Neural crest cell (in vitro differentiated cells): ENCODE measurements around the gene TTLL5. TPM values are rescaled to one million over a fixed set of nuclear protein-coding genes. Genes with fewer than 3 reads are reported as not detected.
A peak's percentile ranks its signal among the peaks of the same experiment; 100 is the strongest.
"Not testable (repeated sequence)": the region's sequence is repeated elsewhere in the genome, so short reads cannot be mapped to it uniquely, and the experiment has no call there.

Experiments
- DNase-seq: peaks from one replicate; pipeline ENCODE4 v3.0.0; 2021; ENCODE audit warnings: low read depth, mixed read lengths, low spot score
- H3K27ac Mint-ChIP-seq: one replicate; pipeline ENCODE4 v1.8.0; 2021; ENCODE audit warnings: mild to moderate bottlenecking, mixed read lengths; ENCODE audit not compliant: unreplicated experiment
- H3K27me3 Mint-ChIP-seq: 2 replicates; pipeline ENCODE4 v1.8.0; 2021; ENCODE audit warnings: low read depth, mild to moderate bottlenecking, mixed read lengths
- H3K36me3 Mint-ChIP-seq: 2 replicates; pipeline ENCODE4 v1.8.0; 2021; ENCODE audit warnings: low read depth, mild to moderate bottlenecking, mixed read lengths
- H3K4me1 Mint-ChIP-seq: 2 replicates; pipeline ENCODE4 v1.8.0; 2021; ENCODE audit warnings: mixed read lengths
- H3K4me3 Mint-ChIP-seq: one replicate; pipeline ENCODE4 v1.8.0; 2021; ENCODE audit warnings: mild to moderate bottlenecking, mixed read lengths
- H3K9me3 Mint-ChIP-seq: 2 replicates; pipeline ENCODE4 v1.8.0; 2021; ENCODE audit warnings: mixed read lengths
- total RNA-seq: library from RNA; stranded (reverse); gene quantifications from 2 replicates; pipeline ENCODE4 v1.2.1, GENCODE V29; 2021
- TF ChIP-seq, protein P1 (sequence below): fragments of 200-600 bp; sonication (generic); conservative IDR thresholded peaks from 2 replicates; pipeline ENCODE4 v1.5.0; 2021; ENCODE audit warnings: antibody characterized with exemption, mild to moderate bottlenecking

TTLL5 gene
- total RNA-seq, 1 donor from 2014 or later, result 55.7 TPM

DNA sequence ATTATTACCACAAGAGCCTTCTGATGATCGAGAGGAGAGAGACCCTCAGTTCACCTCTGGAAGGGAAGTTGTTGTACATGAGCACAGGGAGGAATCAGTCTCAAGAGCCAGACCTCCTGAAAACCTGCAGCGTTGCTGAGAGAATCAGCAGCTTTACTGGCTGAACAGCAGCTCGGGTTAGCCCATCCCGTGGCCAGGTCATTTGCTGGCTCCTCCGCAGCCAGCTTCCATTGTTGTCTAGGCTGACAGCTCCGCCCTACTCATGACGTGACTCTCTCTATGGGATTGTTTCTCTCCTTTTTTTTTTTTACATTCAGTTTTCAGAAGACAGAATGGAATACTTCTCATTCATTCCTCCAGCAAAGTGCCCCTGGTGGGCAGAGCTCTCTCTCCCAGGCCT is 250.8 kb downstream of the TTLL5 start:
- no peaks in the 10 kb centered on the region for H3K27me3 Mint-ChIP-seq
- DNase-seq, result peak; percentile 35
- H3K4me1 Mint-ChIP-seq, result peaks cover 28% of the 10 kb centered on the region
- TF ChIP-seq, protein P1, sequence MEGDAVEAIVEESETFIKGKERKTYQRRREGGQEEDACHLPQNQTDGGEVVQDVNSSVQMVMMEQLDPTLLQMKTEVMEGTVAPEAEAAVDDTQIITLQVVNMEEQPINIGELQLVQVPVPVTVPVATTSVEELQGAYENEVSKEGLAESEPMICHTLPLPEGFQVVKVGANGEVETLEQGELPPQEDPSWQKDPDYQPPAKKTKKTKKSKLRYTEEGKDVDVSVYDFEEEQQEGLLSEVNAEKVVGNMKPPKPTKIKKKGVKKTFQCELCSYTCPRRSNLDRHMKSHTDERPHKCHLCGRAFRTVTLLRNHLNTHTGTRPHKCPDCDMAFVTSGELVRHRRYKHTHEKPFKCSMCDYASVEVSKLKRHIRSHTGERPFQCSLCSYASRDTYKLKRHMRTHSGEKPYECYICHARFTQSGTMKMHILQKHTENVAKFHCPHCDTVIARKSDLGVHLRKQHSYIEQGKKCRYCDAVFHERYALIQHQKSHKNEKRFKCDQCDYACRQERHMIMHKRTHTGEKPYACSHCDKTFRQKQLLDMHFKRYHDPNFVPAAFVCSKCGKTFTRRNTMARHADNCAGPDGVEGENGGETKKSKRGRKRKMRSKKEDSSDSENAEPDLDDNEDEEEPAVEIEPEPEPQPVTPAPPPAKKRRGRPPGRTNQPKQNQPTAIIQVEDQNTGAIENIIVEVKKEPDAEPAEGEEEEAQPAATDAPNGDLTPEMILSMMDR, result no peak
- H3K36me3 Mint-ChIP-seq, result peaks cover 3% of the 10 kb centered on the region
- no peaks in the 10 kb centered on the region for H3K9me3 Mint-ChIP-seq
- H3K27ac Mint-ChIP-seq, result no peak overlapping the region
- H3K4me3 Mint-ChIP-seq, result no peak overlapping the region

DNA sequence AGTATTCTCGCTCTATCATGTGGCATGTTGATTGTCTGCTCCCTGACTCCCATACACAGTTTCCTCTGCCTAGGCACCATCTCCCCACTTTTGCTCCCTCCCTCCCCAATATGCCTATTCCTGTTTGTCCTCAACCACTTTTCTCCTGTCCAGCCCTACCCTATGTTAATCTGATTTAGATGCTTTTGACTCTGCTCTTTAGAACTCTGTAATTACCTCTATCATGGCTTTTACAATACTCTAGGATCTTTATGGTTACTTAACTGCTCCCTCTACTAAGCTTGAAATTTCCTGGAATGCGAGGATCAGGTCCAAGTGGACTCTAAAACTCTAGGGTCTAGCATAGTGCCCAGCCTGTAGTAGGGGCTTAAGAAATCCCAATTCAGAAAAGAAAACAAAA is 252.1 kb downstream of the TTLL5 start:
- Mint-ChIP-seq H3K4me1 (peaks cover 27% of the 10 kb centered on the region), H3K4me3 (no peak overlapping the region), H3K9me3 (no peaks in the 10 kb centered on the region)

DNA sequence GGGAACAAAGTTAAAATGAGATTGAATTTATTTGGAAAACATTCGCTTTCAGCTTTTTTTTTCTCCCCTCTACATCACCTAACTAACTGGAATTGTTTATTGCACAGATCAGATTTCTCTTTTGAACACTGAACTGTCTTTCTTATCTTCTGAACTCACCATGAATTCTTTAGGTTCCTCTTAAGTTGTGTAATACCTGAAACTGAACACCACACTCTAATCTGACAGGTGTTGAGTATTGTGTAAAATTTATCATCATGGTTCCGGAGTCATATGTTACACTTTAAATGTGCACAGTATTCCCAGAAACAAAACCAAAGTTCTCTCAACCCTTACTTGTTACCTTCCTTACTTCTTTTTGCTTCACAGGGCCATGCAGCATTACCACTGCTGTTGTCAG is 254.0 kb downstream of the TTLL5 start:
- H3K4me1 Mint-ChIP-seq, result peaks cover 16% of the 10 kb centered on the region
- no peak for DNase-seq
- H3K4me3 Mint-ChIP-seq, result no peak overlapping the region
- no peaks in the 10 kb centered on the region for H3K27me3 Mint-ChIP-seq
- no peaks in the 10 kb centered on the region for H3K9me3 Mint-ChIP-seq
- H3K36me3 Mint-ChIP-seq, result peaks cover 8% of the 10 kb centered on the region
- H3K27ac Mint-ChIP-seq, result no peak overlapping the region
- TF ChIP-seq, protein P1, result no peak

More for the DNA sequence above, 252.1 kb downstream of the TTLL5 start:
- DNase-seq, result no peak
- TF ChIP-seq, protein P1, result no peak
- Mint-ChIP-seq H3K27ac (peak overlapping the region; percentile 1), H3K36me3 (peaks cover 3% of the 10 kb centered on the region), H3K27me3 (no peaks in the 10 kb centered on the region)

DNA sequence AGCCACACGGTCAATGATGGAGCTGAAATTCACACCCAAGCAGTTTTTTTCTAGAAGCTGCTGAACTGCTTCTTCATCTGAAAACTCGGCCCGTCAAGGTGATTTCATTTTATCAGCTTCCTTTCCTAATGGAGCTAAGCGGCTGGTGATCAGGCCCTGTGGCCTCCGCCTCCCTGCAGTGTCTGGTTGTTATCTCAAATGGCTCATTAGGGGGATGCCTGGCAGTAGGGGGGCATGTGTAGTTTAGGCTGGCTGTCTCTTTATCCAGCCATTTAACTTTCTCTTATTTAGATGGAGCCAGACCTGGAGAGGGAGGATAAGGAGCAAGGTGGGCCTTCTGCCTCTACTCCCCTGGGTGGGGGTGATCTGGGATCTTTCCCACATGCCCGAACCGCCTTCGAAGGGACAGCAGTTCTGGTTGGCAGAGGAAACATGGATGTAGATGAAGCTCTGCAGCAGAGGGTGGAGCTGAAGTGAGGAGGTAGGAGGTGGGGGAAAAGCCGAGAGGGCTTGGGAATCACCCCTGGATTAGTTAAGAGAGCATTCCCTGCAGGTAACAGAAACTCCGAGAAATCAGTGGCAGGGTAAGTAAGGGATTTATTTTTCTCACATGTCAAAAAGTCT is 256.4 kb downstream of the TTLL5 start:
- Mint-ChIP-seq H3K4me3 (no peak overlapping the region), H3K27ac (no peak overlapping the region), H3K9me3 (peaks cover 3% of the 10 kb centered on the region), H3K4me1 (no peaks in the 10 kb centered on the region), H3K36me3 (peaks cover 25% of the 10 kb centered on the region), H3K27me3 (no peaks in the 10 kb centered on the region)
- DNase-seq, result no peak
- TF ChIP-seq, protein P1, result no peak

DNA sequence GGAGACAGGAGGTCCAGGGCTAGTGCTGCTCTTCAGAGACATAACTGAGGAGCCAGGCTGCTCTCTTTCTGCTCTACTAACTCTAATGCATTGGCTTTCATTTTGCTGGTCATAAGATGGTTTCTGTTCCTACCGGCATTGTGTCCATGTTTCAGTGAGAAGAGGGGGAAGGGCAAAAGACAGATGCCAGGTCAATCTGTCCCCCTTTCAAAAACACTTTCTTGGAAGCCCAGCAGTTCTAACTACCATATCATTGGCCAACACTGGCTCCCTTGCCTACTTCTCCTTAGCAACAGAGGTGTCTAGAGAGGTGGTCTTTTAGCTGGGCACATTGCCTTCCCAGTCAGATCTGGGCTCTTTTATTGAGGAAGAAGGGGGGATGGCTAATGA is 256.9 kb downstream of the TTLL5 start:
- peaks cover 26% of the 10 kb centered on the region for H3K36me3 Mint-ChIP-seq
- no peak for DNase-seq
- peaks cover 3% of the 10 kb centered on the region for H3K9me3 Mint-ChIP-seq
- H3K4me1 Mint-ChIP-seq, result no peaks in the 10 kb centered on the region
- TF ChIP-seq, protein P1, result no peak
- H3K27me3 Mint-ChIP-seq, result no peaks in the 10 kb centered on the region
- H3K4me3 Mint-ChIP-seq, result no peak overlapping the region
- H3K27ac Mint-ChIP-seq, result peak overlapping the region; percentile 48

DNA sequence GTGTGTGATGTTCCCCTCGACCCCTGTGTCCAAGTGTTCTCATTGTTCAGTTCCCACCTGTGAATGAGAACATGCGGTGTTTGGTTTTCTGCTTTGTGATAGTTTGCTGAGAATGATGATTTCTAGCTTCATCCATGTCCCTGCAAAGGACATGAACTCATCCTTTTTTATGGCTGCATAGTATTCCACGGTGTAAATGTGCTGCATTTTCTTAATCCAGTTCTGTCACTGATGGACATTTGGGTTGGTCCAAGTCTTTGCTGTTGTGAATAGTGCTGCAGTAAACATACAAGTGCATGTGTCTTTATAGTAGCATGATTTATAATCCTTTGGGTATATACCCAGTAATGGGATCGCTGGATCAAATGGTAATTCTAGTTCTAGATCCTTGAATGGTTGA is 259.4 kb downstream of the TTLL5 start:
- H3K4me1 Mint-ChIP-seq, H3K4me3 Mint-ChIP-seq, H3K9me3 Mint-ChIP-seq, DNase-seq, H3K27ac Mint-ChIP-seq, H3K27me3 Mint-ChIP-seq: not testable (repeated sequence)
- H3K36me3 Mint-ChIP-seq, result peaks cover 35% of the 10 kb centered on the region

DNA sequence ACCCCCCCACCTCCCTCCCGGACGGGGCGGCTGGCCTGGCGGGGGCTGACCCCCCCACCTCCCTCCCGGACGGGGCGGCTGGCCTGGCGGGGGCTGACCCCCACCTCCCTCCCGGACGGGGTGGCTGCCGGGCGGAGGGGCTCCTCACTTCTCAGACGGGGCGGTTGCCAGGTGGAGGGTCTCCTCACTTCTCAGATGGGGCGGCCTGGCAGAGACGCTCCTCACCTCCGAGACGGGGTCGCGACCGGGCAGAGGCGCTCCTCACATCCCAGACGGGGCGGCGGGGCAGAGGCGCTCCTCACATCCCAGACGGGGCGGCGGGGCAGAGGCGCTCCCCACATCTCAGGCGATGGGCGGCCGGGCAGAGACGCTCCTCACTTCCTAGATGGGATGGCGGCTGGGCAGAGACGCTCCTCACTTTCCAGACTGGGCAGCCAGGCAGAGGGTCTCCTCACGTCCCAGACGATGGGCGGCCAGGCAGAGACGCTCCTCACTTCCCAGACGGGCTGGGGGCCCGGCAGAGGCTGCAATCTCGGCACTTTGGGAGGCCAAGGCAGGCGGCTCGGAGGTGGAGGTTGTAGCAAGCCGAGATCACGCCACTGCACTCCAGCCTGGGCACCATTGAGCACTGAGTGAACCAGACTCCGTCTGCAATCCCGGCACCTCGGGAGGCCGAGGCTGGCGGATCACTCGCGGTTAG is 264.2 kb downstream of the TTLL5 start:
- H3K27me3 Mint-ChIP-seq, H3K27ac Mint-ChIP-seq, H3K4me3 Mint-ChIP-seq, DNase-seq, H3K9me3 Mint-ChIP-seq: not testable (repeated sequence)
- peaks cover 10% of the 10 kb centered on the region for H3K4me1 Mint-ChIP-seq
- peaks cover 30% of the 10 kb centered on the region for H3K36me3 Mint-ChIP-seq
